ENCODE results near the gene DOK7.

DNA sequence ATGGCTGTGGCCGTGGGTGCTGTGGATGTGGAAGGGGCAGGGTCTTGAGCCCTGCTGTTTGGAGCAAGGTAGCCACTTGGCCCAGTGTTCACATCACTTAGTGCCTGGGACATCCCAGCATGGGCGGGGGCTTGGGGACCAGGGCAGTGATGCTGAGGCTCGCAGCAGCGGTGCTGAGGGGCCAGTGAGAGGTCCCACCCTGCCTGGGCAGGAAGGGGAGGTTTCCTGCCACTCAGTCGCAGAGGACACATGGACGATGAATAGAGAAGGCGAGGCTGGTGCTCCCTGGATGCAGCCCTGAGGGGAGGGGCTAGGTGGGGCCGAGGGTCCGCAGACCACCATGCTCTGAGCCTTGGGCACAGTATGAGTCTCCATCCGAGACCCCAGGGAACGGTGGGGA is 25.7 kb downstream of the DOK7 start:
- no peak for TF ChIP-seq POLR2A (IDR thresholded peaks at IDR 0.05)
- TF ChIP-seq, protein P1, sequence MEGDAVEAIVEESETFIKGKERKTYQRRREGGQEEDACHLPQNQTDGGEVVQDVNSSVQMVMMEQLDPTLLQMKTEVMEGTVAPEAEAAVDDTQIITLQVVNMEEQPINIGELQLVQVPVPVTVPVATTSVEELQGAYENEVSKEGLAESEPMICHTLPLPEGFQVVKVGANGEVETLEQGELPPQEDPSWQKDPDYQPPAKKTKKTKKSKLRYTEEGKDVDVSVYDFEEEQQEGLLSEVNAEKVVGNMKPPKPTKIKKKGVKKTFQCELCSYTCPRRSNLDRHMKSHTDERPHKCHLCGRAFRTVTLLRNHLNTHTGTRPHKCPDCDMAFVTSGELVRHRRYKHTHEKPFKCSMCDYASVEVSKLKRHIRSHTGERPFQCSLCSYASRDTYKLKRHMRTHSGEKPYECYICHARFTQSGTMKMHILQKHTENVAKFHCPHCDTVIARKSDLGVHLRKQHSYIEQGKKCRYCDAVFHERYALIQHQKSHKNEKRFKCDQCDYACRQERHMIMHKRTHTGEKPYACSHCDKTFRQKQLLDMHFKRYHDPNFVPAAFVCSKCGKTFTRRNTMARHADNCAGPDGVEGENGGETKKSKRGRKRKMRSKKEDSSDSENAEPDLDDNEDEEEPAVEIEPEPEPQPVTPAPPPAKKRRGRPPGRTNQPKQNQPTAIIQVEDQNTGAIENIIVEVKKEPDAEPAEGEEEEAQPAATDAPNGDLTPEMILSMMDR (IDR thresholded peaks at IDR 0.05), result no peak

Measured in testis (tissue), 2 donors.